Measurements from ENCODE around the gene SUMF1. TPM values are rescaled to one million over a fixed set of nuclear protein-coding genes. Genes with fewer than 3 reads are reported as not detected.

Gene SUMF1
- total RNA-seq, 5 donors from 2014 or later (not counting 1 experiment from before 2014, with no cell fraction given), result 15.5 to 20.8 (median 17.2) TPM

- H3K4me3 ChIP-seq (ENCODE audit: control insufficient read depth in 1 of 2, extremely low read depth in 1 of 2, low read length in 1 of 2), result no peak overlapping the region
- H3K9me3 Mint-ChIP-seq, result no peaks in the 10 kb centered on the region
- H3K27me3 ChIP-seq (replicated peaks in 1 of 2; ENCODE audit: control insufficient read depth in 2 of 2, extremely low read depth in 1 of 2, insufficient read depth in 2 of 2, low read length in 1 of 2), result no peaks in the 10 kb centered on the region
- H3K4me1 ChIP-seq (ENCODE audit: control insufficient read depth in 1 of 2, extremely low read depth in 1 of 2, insufficient read depth in 2 of 2, low read length in 2 of 2), result no peaks in the 10 kb centered on the region
- H3K27ac Mint-ChIP-seq, result no peak overlapping the region
- H3K27ac ChIP-seq (ENCODE audit: low read length), result no peak overlapping the region
- peaks cover 71% of the 10 kb centered on the region for H3K36me3 Mint-ChIP-seq
- H3K4me3 Mint-ChIP-seq, result no peak overlapping the region
- peaks cover 10 to 18% of the 10 kb centered on the region in 2 donors for H3K36me3 ChIP-seq (ENCODE audit: control insufficient read depth in 2 of 2, extremely low read depth in 1 of 2, insufficient read depth in 1 of 2, low read length in 1 of 2)
- ChIA-PET POLR2A (no interaction called here), CTCF (no interaction called here)
- DNase-seq, result no peak
- H3K27me3 Mint-ChIP-seq, result no peaks in the 10 kb centered on the region
- 70% methylated on average over 2 of the region's 4 CpGs for WGBS (ENCODE audit: insufficient coverage)
- H3K9me3 ChIP-seq, result no peaks in the 10 kb centered on the region
- H3K4me1 Mint-ChIP-seq, result peaks cover 0 to 8% (median 5%) of the 10 kb centered on the region in 3 donors
- no peak for ATAC-seq (replicated peaks in 1 of 4)
Measured at GRCh38 chr3:4401441-4401840, 65.6 kb downstream of the SUMF1 start.

DNA sequence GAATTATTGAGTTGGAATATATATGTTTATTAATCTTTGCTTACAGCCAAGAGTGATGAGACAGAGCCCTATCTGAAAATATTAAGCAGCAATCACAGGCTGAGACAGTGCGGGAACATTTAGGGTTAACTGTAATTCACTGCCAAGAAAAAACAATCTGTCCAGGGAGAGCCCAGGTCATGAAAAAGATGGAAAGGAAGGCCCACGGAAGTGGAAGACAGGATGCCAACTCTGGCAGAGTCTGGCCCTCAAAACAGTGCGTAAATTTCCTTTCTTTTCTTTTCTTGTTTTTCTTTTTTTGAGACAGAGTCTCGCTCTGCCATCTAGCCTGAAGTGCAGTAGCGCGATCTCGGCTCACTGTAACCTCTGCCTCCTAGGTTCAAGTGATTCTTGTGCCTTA is 67.6 kb downstream of the SUMF1 start:
- H3K36me3 Mint-ChIP-seq, result peaks cover 78% of the 10 kb centered on the region

DNA sequence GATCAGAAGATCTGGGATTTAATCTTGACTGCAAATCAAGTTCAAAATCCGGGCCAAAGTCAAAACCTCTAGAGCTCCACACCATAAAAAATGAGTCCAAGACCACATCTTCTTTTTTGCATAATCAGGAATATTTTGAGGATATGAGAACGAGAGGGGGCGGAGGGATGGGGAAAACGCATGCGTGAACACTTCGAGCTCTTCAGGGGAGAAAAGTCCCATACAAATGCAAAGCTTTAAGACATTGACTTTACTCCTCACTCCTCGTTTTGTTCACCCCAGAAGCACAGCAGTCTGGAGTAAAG is 68.2 kb downstream of the SUMF1 start:
- WGBS (ENCODE audit: insufficient coverage), result no CpG with 5 or more reads among the region's 7 CpGs
- Mint-ChIP-seq H3K4me1 (peaks cover 10 to 31% (median 24%) of the 10 kb centered on the region in 3 donors), H3K36me3 (peaks cover 75% of the 10 kb centered on the region), H3K4me3 (no peak overlapping the region), H3K27ac (no peak overlapping the region), H3K27me3 (no peaks in the 10 kb centered on the region), H3K9me3 (no peaks in the 10 kb centered on the region)
- Histone ChIP-seq H3K4me3 (ENCODE audit: control insufficient read depth in 1 of 2, extremely low read depth in 1 of 2, low read length in 1 of 2) (no peak overlapping the region), H3K4me1 (ENCODE audit: control insufficient read depth in 1 of 2, extremely low read depth in 1 of 2, insufficient read depth in 2 of 2, low read length in 2 of 2) (peaks cover 0 to 6% of the 10 kb centered on the region in 2 experiments), H3K27me3 (replicated peaks in 1 of 2; ENCODE audit: control insufficient read depth in 2 of 2, extremely low read depth in 1 of 2, insufficient read depth in 2 of 2, low read length in 1 of 2) (no peaks in the 10 kb centered on the region), H3K36me3 (ENCODE audit: control insufficient read depth in 2 of 2, extremely low read depth in 1 of 2, insufficient read depth in 1 of 2, low read length in 1 of 2) (peaks cover 2 to 15% of the 10 kb centered on the region in 2 donors), H3K9me3 (no peaks in the 10 kb centered on the region), H3K27ac (ENCODE audit: low read length) (no peak overlapping the region)
- ChIA-PET CTCF (interaction anchor here in 1 of 2 donors (0.7 to 0.8 kb wide), 2 partner anchors 8 to 121 kb away, joined by 3 to 4 read pairs; no protein-coding TSS in a partner anchor), POLR2A (interaction anchor here in 1 of 2 donors (0.5 kb wide), 1 partner anchor 78 kb away, joined by 5 read pairs; no protein-coding TSS in a partner anchor)
- no peak for ATAC-seq (replicated peaks in 1 of 4)
- no peak for DNase-seq

More for the DNA sequence above, 67.6 kb downstream of the SUMF1 start:
- Mint-ChIP-seq H3K27me3 (no peaks in the 10 kb centered on the region), H3K4me1 (peaks cover 8 to 26% (median 20%) of the 10 kb centered on the region in 3 donors), H3K4me3 (no peak overlapping the region), H3K27ac (no peak overlapping the region), H3K9me3 (no peaks in the 10 kb centered on the region)
- Histone ChIP-seq H3K4me1 (ENCODE audit: control insufficient read depth in 1 of 2, extremely low read depth in 1 of 2, insufficient read depth in 2 of 2, low read length in 2 of 2) (peaks cover 0 to 2% of the 10 kb centered on the region in 2 experiments), H3K27ac (ENCODE audit: low read length) (no peak overlapping the region), H3K36me3 (ENCODE audit: control insufficient read depth in 2 of 2, extremely low read depth in 1 of 2, insufficient read depth in 1 of 2, low read length in 1 of 2) (peaks cover 7 to 15% of the 10 kb centered on the region in 2 donors), H3K4me3 (ENCODE audit: control insufficient read depth in 1 of 2, extremely low read depth in 1 of 2, low read length in 1 of 2) (no peak overlapping the region), H3K27me3 (replicated peaks in 1 of 2; ENCODE audit: control insufficient read depth in 2 of 2, extremely low read depth in 1 of 2, insufficient read depth in 2 of 2, low read length in 1 of 2) (no peaks in the 10 kb centered on the region), H3K9me3 (no peaks in the 10 kb centered on the region)
- ATAC-seq (replicated peaks in 1 of 4), result no peak
- DNase-seq, result no peak
- ChIA-PET POLR2A (interaction anchor here in 1 of 2 donors (0.6 kb wide), 1 partner anchor 677 kb away, joined by 3 read pairs; no protein-coding TSS in a partner anchor), CTCF (interaction anchor here in 1 of 2 donors (0.6 kb wide), 1 partner anchor 950 kb away, joined by 3 read pairs; no protein-coding TSS in a partner anchor)
- 100% methylated on average over 3 of the region's 7 CpGs for WGBS (ENCODE audit: insufficient coverage)

GRCh38 chr3:4398120-4398940 is 68.7 kb downstream of the SUMF1 start:
- no CpG with 5 or more reads among the region's 4 CpGs for WGBS (ENCODE audit: insufficient coverage)
- Histone ChIP-seq H3K4me3 (ENCODE audit: control insufficient read depth in 1 of 2, extremely low read depth in 1 of 2, low read length in 1 of 2) (no peak overlapping the region), H3K36me3 (ENCODE audit: control insufficient read depth in 2 of 2, extremely low read depth in 1 of 2, insufficient read depth in 1 of 2, low read length in 1 of 2) (peaks cover 2 to 11% of the 10 kb centered on the region in 2 donors), H3K4me1 (ENCODE audit: control insufficient read depth in 1 of 2, extremely low read depth in 1 of 2, insufficient read depth in 2 of 2, low read length in 2 of 2) (peaks cover 0 to 6% of the 10 kb centered on the region in 2 experiments), H3K27ac (ENCODE audit: low read length) (no peak overlapping the region), H3K27me3 (replicated peaks in 1 of 2; ENCODE audit: control insufficient read depth in 2 of 2, extremely low read depth in 1 of 2, insufficient read depth in 2 of 2, low read length in 1 of 2) (no peaks in the 10 kb centered on the region), H3K9me3 (no peaks in the 10 kb centered on the region)
- peaks cover 69% of the 10 kb centered on the region for H3K36me3 Mint-ChIP-seq
- ChIA-PET CTCF (interaction anchor here (0.6 to 1.7 kb wide), 5 partner anchors 9 to 121 kb away, joined by 3 to 4 read pairs (median 4); no protein-coding TSS in a partner anchor), POLR2A (interaction anchor here in 1 of 2 donors (0.5 kb wide), 1 partner anchor 77 kb away, joined by 5 read pairs; no protein-coding TSS in a partner anchor)
- H3K9me3 Mint-ChIP-seq, result no peaks in the 10 kb centered on the region
- no peak for ATAC-seq (replicated peaks in 1 of 4)
- no peak for DNase-seq
- no peak overlapping the region for H3K27ac Mint-ChIP-seq
- H3K4me1 Mint-ChIP-seq, result peaks cover 10 to 34% (median 27%) of the 10 kb centered on the region in 3 donors
- H3K4me3 Mint-ChIP-seq, result no peak overlapping the region
- H3K27me3 Mint-ChIP-seq, result no peaks in the 10 kb centered on the region

- CTCF ChIA-PET, result interaction anchor here (0.6 to 1.7 kb wide), 4 partner anchors 18 to 1442 kb away, joined by 3 to 4 read pairs (median 4); no protein-coding TSS in a partner anchor
- H3K27ac Mint-ChIP-seq, result no peak overlapping the region
Measured at GRCh38 chr3:4397466-4397865, 69.6 kb downstream of the SUMF1 start.

GRCh38 chr3:4396542-4396941 is 70.5 kb downstream of the SUMF1 start:
- H3K27me3 ChIP-seq (replicated peaks in 1 of 2; ENCODE audit: control insufficient read depth in 2 of 2, extremely low read depth in 1 of 2, insufficient read depth in 2 of 2, low read length in 1 of 2), result no peaks in the 10 kb centered on the region
- Mint-ChIP-seq H3K27me3 (no peaks in the 10 kb centered on the region), H3K4me1 (peaks cover 10 to 36% (median 27%) of the 10 kb centered on the region in 3 donors), H3K4me3 (no peak overlapping the region), H3K9me3 (no peaks in the 10 kb centered on the region), H3K27ac (peak overlapping the region; percentile 16 to 68), H3K36me3 (peaks cover 61% of the 10 kb centered on the region)
- no peak for DNase-seq
- no CpG with 5 or more reads among the region's 1 CpG for WGBS (ENCODE audit: insufficient coverage)
- no peak overlapping the region for H3K4me3 ChIP-seq (ENCODE audit: control insufficient read depth in 1 of 2, extremely low read depth in 1 of 2, low read length in 1 of 2)
- peaks cover 0 to 6% of the 10 kb centered on the region in 2 experiments for H3K4me1 ChIP-seq (ENCODE audit: control insufficient read depth in 1 of 2, extremely low read depth in 1 of 2, insufficient read depth in 2 of 2, low read length in 2 of 2)
- ChIA-PET CTCF (interaction anchor here in 1 of 2 donors (1.7 kb wide), 1 partner anchor 46 kb away, joined by 4 read pairs; no protein-coding TSS in a partner anchor), POLR2A (interaction anchor here in 1 of 2 donors (0.5 kb wide), 1 partner anchor 69 kb away, joined by 4 read pairs; no protein-coding TSS in a partner anchor)
- H3K27ac ChIP-seq (ENCODE audit: low read length), result no peak overlapping the region
- no peaks in the 10 kb centered on the region for H3K9me3 ChIP-seq
- peak in 1 of 4 experiments; percentile 45 for ATAC-seq (replicated peaks in 1 of 4)
- peaks cover 2 to 5% of the 10 kb centered on the region in 2 donors for H3K36me3 ChIP-seq (ENCODE audit: control insufficient read depth in 2 of 2, extremely low read depth in 1 of 2, insufficient read depth in 1 of 2, low read length in 1 of 2)

More at GRCh38 chr3:4397466-4397865, 69.6 kb downstream of the SUMF1 start:
- Mint-ChIP-seq H3K4me3 (no peak overlapping the region), H3K36me3 (peaks cover 64% of the 10 kb centered on the region), H3K27me3 (no peaks in the 10 kb centered on the region), H3K9me3 (no peaks in the 10 kb centered on the region), H3K4me1 (peaks cover 10 to 36% (median 27%) of the 10 kb centered on the region in 3 donors)
- Histone ChIP-seq H3K9me3 (no peaks in the 10 kb centered on the region), H3K4me3 (ENCODE audit: control insufficient read depth in 1 of 2, extremely low read depth in 1 of 2, low read length in 1 of 2) (no peak overlapping the region), H3K27me3 (replicated peaks in 1 of 2; ENCODE audit: control insufficient read depth in 2 of 2, extremely low read depth in 1 of 2, insufficient read depth in 2 of 2, low read length in 1 of 2) (no peaks in the 10 kb centered on the region), H3K27ac (ENCODE audit: low read length) (no peak overlapping the region), H3K4me1 (ENCODE audit: control insufficient read depth in 1 of 2, extremely low read depth in 1 of 2, insufficient read depth in 2 of 2, low read length in 2 of 2) (peaks cover 0 to 6% of the 10 kb centered on the region in 2 experiments), H3K36me3 (ENCODE audit: control insufficient read depth in 2 of 2, extremely low read depth in 1 of 2, insufficient read depth in 1 of 2, low read length in 1 of 2) (peaks cover 5 to 9% of the 10 kb centered on the region in 2 donors)
- no CpG with 5 or more reads among the region's 1 CpG for WGBS (ENCODE audit: insufficient coverage)
- ATAC-seq (replicated peaks in 1 of 4) (no peak), DNase-seq (no peak)
- POLR2A ChIA-PET, result no interaction called here

All from T-cell (primary cell).